Omental fat pad (tissue), 4 donors: ENCODE results near the gene CENPM. TPM values are rescaled to one million over a fixed set of nuclear protein-coding genes. Genes with fewer than 3 reads are reported as not detected.

ENCODE experiments used
- ATAC-seq: fragments of 150-250 bp; one replicate; pipeline ENCODE4 v1.9.1; 2016; ENCODE audit warnings: mild to moderate bottlenecking, moderate library complexity; ENCODE audit not compliant: low FRiP score
- DNase-seq: peaks from one replicate; pipeline ENCODE4 v3.0.0-alpha.2; 2019; ENCODE audit warnings: low spot score
- small RNA-seq: library from RNA; depleted of rRNA; stranded (forward); fragments of <200 nt; gene quantifications from one replicate; pipeline ENCODE3, GENCODE V24; 2016
- total RNA-seq, 4 donors: library from RNA; depleted of rRNA; stranded (reverse); fragments of >200 nt; gene quantifications; one replicate each; pipeline ENCODE4 v1.1.0, GENCODE V29; 2016
- TF ChIP-seq, protein P1 (sequence below), 3 donors: fragments of 450-650 bp; IDR thresholded peaks; one replicate each; pipeline ENCODE4 v1.5.1; 2016 to 2017; ENCODE audit warnings: antibody characterized with exemption in 3 of 3, mild to moderate bottlenecking in 3 of 3, moderate library complexity in 2 of 3

CENPM gene
- total RNA-seq, 4 donors from 2014 or later = 0.84 to 5.4 TPM; not detected in 2

DNA sequence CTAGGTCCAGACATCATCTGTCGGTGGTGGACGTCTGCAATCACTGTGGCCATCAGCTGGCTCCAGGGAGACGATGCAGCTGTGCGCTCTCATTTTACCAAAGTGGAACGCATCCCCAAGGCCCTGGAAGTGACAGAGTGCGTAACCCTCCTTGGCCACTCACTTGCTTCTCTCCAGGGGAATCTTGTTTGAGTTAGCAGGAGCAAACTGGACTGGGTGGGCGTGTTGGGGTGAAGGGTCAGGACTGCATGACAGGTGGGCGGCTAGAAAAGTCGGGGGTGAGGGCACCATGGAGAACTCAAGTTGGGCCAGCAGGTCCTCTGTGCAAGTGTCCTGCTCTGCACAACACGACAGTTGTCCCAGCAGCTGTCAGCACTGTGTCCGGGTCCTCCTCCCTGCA is 48.3 kb downstream of the CENPM start:
- TF ChIP-seq, protein P1, sequence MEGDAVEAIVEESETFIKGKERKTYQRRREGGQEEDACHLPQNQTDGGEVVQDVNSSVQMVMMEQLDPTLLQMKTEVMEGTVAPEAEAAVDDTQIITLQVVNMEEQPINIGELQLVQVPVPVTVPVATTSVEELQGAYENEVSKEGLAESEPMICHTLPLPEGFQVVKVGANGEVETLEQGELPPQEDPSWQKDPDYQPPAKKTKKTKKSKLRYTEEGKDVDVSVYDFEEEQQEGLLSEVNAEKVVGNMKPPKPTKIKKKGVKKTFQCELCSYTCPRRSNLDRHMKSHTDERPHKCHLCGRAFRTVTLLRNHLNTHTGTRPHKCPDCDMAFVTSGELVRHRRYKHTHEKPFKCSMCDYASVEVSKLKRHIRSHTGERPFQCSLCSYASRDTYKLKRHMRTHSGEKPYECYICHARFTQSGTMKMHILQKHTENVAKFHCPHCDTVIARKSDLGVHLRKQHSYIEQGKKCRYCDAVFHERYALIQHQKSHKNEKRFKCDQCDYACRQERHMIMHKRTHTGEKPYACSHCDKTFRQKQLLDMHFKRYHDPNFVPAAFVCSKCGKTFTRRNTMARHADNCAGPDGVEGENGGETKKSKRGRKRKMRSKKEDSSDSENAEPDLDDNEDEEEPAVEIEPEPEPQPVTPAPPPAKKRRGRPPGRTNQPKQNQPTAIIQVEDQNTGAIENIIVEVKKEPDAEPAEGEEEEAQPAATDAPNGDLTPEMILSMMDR (IDR thresholded peaks at IDR 0.05) = no peak
- DNase-seq = no peak
- no peak for ATAC-seq

DNA sequence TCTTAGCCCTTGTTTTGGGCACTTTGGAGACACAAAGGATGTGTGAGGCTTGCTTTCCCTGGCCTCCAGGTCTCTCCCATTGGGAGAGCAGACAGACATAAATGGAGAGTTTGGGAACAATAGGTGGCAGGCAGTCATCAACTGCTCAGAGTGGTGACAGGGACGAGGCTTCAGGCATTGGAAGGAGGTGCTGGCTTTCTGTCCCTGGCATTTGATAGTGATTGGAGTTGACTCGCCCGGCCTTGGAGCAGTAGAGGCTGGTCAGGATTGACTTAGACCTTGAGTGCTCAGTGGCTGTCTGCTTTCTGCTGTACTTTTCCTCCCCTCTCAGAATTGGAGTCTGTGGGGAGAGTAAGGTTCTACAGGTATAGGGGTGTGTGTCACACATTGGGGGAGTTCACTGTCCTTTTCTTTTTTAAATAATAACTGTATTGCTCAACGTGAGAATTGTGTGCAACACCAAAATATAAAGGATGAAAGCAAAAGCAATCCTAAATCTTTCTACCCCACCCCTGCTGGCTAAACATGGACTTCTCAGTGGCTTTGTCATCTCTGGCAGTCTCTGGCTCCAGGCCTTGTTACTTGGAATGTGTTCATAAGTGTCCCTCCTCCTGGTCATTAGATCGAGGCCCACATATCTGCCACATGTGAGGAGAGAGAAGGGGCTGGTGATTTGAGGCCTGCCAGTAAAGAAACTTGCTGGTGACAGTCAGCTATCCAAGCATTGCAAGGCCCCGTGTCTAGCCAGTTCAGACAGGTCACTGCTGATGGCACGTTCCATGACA is 53.2 kb downstream of the CENPM start:
- no peak for DNase-seq
- ATAC-seq = no peak
- TF ChIP-seq, protein P1 (IDR thresholded peaks at IDR 0.05) = no peak

DNA sequence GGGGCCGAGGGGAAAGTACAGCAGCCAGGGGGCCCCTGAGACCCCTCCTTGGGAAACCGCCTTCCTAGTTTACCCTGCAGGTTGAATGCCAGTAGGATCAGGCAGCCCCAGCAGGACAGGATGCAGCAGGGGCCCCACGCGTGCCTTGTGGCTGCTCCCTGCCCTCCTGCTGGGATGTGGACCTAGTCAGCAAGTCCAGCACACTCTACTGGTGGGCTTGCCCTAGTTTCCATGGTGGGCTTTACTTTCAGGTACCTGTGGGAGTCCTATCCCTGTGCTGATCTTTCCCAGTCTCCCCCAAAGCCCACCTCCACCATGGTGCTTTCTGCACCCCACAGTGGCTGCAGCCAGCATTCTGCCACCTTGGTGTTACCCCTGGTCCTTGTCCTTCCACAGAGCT is 54.2 kb downstream of the CENPM start:
- no peak for DNase-seq
- TF ChIP-seq, protein P1 (IDR thresholded peaks at IDR 0.05) = no peak
- ATAC-seq = no peak

DNA sequence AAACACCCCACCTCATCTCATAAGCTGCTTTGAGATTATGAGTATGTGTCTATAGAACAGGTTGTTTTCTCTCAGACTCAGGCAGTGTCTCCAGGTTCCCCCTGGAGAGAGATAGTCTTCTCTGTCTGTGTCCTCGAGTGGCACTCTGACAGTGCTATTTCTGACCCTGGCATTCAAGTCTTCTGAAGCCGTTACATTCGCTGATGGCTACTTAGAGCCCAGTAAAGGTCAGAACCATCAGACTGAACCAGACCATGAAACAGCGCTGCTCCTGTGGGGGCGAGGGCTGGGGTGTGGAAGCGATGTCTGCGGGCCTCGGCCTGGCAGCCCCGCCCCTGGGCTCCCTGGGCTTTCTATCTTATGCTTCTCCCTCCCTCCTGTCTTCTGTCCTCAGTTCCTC is 55.5 kb downstream of the CENPM start:
- ATAC-seq = no peak
- TF ChIP-seq, protein P1 (IDR thresholded peaks at IDR 0.05) = no peak
- no peak for DNase-seq

Small RNAs within 50 kb of the gene (small RNA-seq; reads per million reads assigned to genes)
- gene MIR33A = 1.9 reads per million, percentile 37 among the genes with 10 or more reads in this experiment

Other genes starting within 250 kb of the CENPM start
- gene MEI1, start 247.6 kb downstream of the CENPM start, total RNA-seq = 10 to 100 TPM in 1 of 4 donors, 1 to 10 TPM in 3; 2.3 to 16.9 (median 2.6) TPM
- gene CCDC134, start 146.5 kb downstream of the CENPM start, total RNA-seq = 1 to 10 TPM; 1.6 to 3.5 (median 3.4) TPM
- gene SREBF2, start 114.0 kb downstream of the CENPM start, total RNA-seq = 10 to 100 TPM; 26.3 to 63.5 (median 33.8) TPM
- gene SHISA8, start 32.1 kb downstream of the CENPM start, total RNA-seq = not detected
- gene TNFRSF13C, start 20.3 kb downstream of the CENPM start, total RNA-seq = under 1 TPM; 0.16 to 0.84 (median 0.22) TPM
- gene SEPTIN3, start 22.3 kb upstream of the CENPM start, total RNA-seq = under 1 TPM in 3 of 4 donors, not detected in 1; 0.13 to 0.72 (median 0.37) TPM
- gene WBP2NL, start 51.6 kb upstream of the CENPM start, total RNA-seq = 1 to 10 TPM in 1 of 4 donors, under 1 TPM in 3; 0.28 to 1.1 (median 0.72) TPM
- 10 to 100 TPM; 24.8 to 47.6 (median 35.3) TPM for gene NAGA, start 123.7 kb upstream of the CENPM start, total RNA-seq
- 10 to 100 TPM in 3 of 4 donors, 1 to 10 TPM in 1; 9.3 to 22.5 (median 13.9) TPM for gene PHETA2, start 127.1 kb upstream of the CENPM start, total RNA-seq
- gene SMDT1, start 132.5 kb upstream of the CENPM start, total RNA-seq = 10 to 100 TPM in 3 of 4 donors, 1 to 10 TPM in 1; 9.9 to 16.2 (median 12.2) TPM
- 10 to 100 TPM; 55.5 to 59.3 (median 57.7) TPM for gene NDUFA6, start 143.6 kb upstream of the CENPM start, total RNA-seq
- gene CYP2D6, start 183.7 kb upstream of the CENPM start, total RNA-seq = 1 to 10 TPM in 1 of 4 donors, under 1 TPM in 3; 0.28 to 1.1 (median 0.49) TPM